ENCODE data around the gene TUBA4A.

DNA sequence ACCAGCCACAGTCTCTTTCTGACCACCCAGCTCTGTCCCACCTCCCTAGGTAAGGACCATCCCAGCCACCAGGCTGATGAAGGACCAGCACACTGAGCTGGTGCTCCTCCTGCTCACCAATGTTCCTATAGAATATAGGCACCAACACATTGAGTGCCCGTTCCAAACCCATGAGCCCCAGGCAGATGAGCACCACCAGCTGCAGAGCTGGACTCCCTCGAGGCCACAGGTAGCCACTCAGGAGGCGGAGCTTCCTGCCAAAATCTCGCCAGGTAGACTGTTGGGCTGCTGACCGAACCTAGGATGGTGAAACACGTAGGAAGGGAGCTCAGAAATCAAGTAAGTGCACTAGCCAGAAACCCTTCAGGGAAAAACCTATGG lies 37.2 kb downstream of the TUBA4A start:
- TF ChIP-seq, protein P1, sequence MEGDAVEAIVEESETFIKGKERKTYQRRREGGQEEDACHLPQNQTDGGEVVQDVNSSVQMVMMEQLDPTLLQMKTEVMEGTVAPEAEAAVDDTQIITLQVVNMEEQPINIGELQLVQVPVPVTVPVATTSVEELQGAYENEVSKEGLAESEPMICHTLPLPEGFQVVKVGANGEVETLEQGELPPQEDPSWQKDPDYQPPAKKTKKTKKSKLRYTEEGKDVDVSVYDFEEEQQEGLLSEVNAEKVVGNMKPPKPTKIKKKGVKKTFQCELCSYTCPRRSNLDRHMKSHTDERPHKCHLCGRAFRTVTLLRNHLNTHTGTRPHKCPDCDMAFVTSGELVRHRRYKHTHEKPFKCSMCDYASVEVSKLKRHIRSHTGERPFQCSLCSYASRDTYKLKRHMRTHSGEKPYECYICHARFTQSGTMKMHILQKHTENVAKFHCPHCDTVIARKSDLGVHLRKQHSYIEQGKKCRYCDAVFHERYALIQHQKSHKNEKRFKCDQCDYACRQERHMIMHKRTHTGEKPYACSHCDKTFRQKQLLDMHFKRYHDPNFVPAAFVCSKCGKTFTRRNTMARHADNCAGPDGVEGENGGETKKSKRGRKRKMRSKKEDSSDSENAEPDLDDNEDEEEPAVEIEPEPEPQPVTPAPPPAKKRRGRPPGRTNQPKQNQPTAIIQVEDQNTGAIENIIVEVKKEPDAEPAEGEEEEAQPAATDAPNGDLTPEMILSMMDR (IDR thresholded peaks at IDR 0.05): no peak
- no peak for TF ChIP-seq POLR2A (IDR thresholded peaks at IDR 0.05)
